Calu3 (cell line): Measurements from ENCODE around the gene SPO11. TPM values are rescaled to one million over a fixed set of nuclear protein-coding genes. Genes with fewer than 3 reads are reported as not detected.

Source experiments
- BruUV-seq: library from RNA; stranded (reverse); fragments of 400-500 nt; replicated peaks from 2 replicates; lab custom pipeline; 2021; lab: Mats Ljungman, UMichigan
- CTCF ChIA-PET: fragments of 300-600 bp; sonication (Branson Sonifier 250); formaldehyde crosslinking; loops from one replicate; lab custom pipeline; 2022; ENCODE audit warnings: antibody characterized with exemption; lab: Charles Lee
- DNase-seq: peaks from one replicate; pipeline ENCODE4 v3.0.0; 2022
- H3K27ac Mint-ChIP-seq: one replicate; pipeline ENCODE4 v1.8.0; 2022; ENCODE audit warnings: mixed read lengths; ENCODE audit not compliant: unreplicated experiment
- H3K27me3 Mint-ChIP-seq: one replicate; pipeline ENCODE4 v1.8.0; 2022; ENCODE audit warnings: mixed read lengths; ENCODE audit not compliant: unreplicated experiment
- H3K36me3 Mint-ChIP-seq: one replicate; pipeline ENCODE4 v1.8.0; 2022; ENCODE audit warnings: mild to moderate bottlenecking, moderate library complexity, mixed read lengths; ENCODE audit not compliant: insufficient read depth, unreplicated experiment
- H3K4me1 Mint-ChIP-seq: one replicate; pipeline ENCODE4 v1.8.0; 2022; ENCODE audit warnings: mild to moderate bottlenecking, low read depth, mixed read lengths; ENCODE audit not compliant: unreplicated experiment
- H3K4me3 Mint-ChIP-seq: one replicate; pipeline ENCODE4 v1.8.0; 2022; ENCODE audit warnings: mild to moderate bottlenecking, low read depth, moderate library complexity, mixed read lengths; ENCODE audit not compliant: unreplicated experiment
- H3K9me3 Mint-ChIP-seq: one replicate; pipeline ENCODE4 v1.8.0; 2022; ENCODE audit warnings: low read depth, mixed read lengths; ENCODE audit not compliant: unreplicated experiment
- intact Hi-C: fragments of 100-400 bp; cut with micrococcal nuclease; formaldehyde crosslinking; loops from one replicate; pipeline ENCODE4 v1.10.0; 2022; ENCODE audit not compliant: unreplicated experiment
- total RNA-seq: library from RNA; stranded (reverse); gene quantifications from 2 replicates; pipeline ENCODE4 v1.2.3, GENCODE V29; 2022
- TF ChIP-seq, protein P1 (sequence below): fragments of 200-600 bp; IDR thresholded peaks from one replicate; pipeline ENCODE4 v1.8.0; 2022; ENCODE audit warnings: antibody characterized with exemption; ENCODE audit not compliant: unreplicated experiment

Gene SPO11
- total RNA-seq, 1 experiment from 2014 or later, result not detected

DNA sequence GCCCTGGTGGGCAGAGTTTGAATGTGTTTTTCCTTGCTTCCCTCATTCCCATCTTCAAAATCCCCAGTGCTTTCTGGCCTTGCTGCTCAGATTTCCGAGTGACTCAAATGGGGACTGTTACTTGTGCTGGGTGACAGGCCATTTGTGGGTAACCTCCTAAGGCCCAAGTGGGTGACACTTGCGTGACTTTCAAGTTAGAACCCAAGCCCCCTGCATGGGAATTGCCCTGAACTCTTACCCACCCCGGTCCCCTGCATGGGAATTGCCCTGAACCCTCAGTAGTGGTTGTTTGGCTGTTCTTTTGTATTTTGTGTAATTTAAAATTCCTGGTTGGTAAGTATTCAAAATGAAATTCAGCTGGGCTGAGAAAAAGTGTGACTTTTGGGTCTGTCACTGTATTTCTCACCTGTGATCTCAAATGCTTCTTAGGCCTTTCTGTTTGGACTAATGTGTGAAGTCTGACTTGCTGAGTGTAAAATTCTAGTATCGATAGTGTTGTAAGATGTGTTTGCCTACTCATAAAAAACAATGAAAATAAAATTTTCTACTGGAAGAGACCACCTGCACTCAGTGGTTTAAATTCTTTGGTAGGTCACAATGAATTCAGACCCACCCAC, 49.2 kb downstream of the SPO11 start:
- no TSS peak for BruUV-seq
- Mint-ChIP-seq H3K27me3 (no peaks in the 10 kb centered on the region), H3K9me3 (no peaks in the 10 kb centered on the region), H3K36me3 (peaks cover 49% of the 10 kb centered on the region), H3K4me1 (no peaks in the 10 kb centered on the region), H3K4me3 (no peak overlapping the region), H3K27ac (no peak overlapping the region)
- intact Hi-C loops, result no loop called here
- DNase-seq, result no peak
- CTCF ChIA-PET, result no interaction called here
- TF ChIP-seq, protein P1, sequence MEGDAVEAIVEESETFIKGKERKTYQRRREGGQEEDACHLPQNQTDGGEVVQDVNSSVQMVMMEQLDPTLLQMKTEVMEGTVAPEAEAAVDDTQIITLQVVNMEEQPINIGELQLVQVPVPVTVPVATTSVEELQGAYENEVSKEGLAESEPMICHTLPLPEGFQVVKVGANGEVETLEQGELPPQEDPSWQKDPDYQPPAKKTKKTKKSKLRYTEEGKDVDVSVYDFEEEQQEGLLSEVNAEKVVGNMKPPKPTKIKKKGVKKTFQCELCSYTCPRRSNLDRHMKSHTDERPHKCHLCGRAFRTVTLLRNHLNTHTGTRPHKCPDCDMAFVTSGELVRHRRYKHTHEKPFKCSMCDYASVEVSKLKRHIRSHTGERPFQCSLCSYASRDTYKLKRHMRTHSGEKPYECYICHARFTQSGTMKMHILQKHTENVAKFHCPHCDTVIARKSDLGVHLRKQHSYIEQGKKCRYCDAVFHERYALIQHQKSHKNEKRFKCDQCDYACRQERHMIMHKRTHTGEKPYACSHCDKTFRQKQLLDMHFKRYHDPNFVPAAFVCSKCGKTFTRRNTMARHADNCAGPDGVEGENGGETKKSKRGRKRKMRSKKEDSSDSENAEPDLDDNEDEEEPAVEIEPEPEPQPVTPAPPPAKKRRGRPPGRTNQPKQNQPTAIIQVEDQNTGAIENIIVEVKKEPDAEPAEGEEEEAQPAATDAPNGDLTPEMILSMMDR, result no peak

DNA sequence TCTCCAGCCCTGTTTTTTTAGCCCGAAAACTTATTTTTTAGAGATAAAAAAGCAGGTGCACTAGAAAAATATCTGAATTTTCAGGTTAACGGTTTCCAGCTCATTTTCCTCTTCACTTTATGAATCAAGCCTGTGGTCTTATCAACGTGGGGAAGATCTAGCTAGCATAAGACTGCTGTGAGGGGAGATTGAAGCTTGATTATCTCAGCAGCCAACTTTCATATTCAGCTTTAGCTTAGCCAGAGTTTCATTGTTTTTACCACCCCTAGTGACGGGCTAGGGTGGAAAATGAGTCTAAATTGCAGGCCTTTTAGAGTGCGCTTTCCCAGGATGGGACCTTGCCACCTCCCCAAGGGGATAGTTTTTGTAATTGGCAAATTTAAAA, 49.7 kb downstream of the SPO11 start:
- intact Hi-C loops, result no loop called here
- H3K27ac Mint-ChIP-seq, result no peak overlapping the region
- no peak overlapping the region for H3K4me3 Mint-ChIP-seq
- no peaks in the 10 kb centered on the region for H3K27me3 Mint-ChIP-seq
- TF ChIP-seq, protein P1, result no peak
- no TSS peak for BruUV-seq
- no peak for DNase-seq
- H3K9me3 Mint-ChIP-seq, result no peaks in the 10 kb centered on the region
- H3K4me1 Mint-ChIP-seq, result no peaks in the 10 kb centered on the region
- CTCF ChIA-PET, result no interaction called here
- H3K36me3 Mint-ChIP-seq, result peaks cover 49% of the 10 kb centered on the region

DNA sequence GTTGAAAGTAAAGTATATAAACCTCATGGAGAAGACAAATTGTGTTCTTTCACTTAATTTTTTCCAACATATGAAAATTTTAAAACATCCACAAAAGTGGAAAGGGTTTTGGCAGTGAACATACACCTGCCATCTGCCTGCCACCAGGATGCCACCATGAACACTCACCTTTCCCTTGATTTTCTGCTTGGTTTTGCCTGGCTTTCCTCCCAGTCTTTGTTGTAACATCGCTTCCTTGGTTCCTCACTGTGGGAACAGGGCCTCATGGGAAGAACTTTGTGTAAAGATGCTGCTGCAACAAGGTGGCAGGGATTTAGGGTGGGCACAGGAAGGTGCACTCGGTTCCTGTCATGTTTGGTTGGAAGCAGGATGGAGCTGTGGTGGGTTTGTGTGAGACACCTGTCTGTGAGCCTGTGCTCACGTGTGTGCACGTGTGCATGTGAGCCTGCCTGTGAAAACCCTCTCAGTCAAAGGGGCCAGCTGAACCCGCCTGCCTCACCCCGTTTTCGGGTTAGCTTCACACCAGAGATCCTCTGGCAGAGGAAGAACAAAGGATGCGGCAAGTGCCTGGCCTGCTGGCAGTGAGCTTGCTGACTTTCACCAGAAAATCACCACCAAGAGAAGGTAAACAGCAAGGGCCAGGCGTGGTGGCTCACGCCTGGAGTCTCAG, 50.6 kb downstream of the SPO11 start:
- H3K9me3 Mint-ChIP-seq, result no peaks in the 10 kb centered on the region
- CTCF ChIA-PET, result interaction anchor here (0.5 kb wide), 1 partner anchor 155 kb away, joined by 8 read pairs; no protein-coding TSS in a partner anchor
- DNase-seq, result no peak
- no peaks in the 10 kb centered on the region for H3K27me3 Mint-ChIP-seq
- no peak overlapping the region for H3K4me3 Mint-ChIP-seq
- peaks cover 46% of the 10 kb centered on the region for H3K36me3 Mint-ChIP-seq
- H3K27ac Mint-ChIP-seq, result no peak overlapping the region
- TF ChIP-seq, protein P1, result no peak
- intact Hi-C loops, result loop anchor here (10.0 kb wide), 1 partner anchor 215 kb away; no protein-coding TSS in a partner anchor
- no peaks in the 10 kb centered on the region for H3K4me1 Mint-ChIP-seq
- BruUV-seq, result no TSS peak

DNA sequence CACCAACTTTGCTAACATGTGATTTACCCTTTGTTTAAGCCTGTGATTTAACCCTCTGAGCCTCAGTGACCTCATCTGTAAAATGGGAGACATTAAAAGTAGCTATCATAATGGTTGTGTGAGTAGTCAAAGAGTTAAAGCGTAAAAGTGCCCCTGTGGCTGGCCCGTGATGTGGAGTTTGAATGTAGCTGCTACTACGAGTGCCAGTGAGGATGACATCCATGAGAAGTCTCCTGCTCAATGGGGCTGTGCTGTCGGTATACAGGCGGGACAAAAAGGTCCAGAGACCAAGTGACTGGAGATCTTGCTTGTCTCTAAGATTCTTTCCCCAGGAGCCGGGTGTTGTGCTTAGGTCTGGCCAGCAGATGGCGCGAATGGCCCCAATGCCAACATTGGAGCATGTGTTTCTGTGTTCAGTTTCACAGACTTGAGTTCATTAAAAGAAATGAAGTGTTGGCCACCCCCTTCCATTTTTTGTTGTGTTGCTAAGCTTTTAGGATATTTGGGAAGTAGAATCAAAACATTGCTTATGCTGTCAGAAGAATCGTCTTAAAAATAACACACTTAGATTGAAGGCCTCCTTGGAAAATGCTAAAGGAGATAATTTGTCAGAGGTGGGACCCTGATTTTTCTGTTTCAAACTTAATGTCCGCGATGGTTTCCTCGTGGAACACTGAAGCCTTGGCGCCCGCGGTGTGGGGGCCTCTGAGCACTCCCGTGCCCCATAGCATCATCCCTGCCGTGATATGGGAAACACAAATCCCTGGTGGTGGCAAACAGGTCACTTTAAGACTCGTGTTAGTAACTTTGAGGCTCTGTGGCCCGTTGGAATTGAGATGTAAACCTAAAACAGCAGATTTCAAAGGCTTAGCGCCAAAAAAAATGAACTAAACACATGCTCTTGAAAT, 52.2 kb downstream of the SPO11 start:
- TSS peak; percentile 4 for BruUV-seq
- Mint-ChIP-seq H3K36me3 (peaks cover 33% of the 10 kb centered on the region), H3K4me1 (no peaks in the 10 kb centered on the region), H3K27me3 (no peaks in the 10 kb centered on the region), H3K27ac (no peak overlapping the region), H3K9me3 (no peaks in the 10 kb centered on the region), H3K4me3 (no peak overlapping the region)
- peak; percentile 91 for DNase-seq
- CTCF ChIA-PET, result interaction anchor here (0.6 to 1.4 kb wide), 3 partner anchors 114 to 1835 kb away, joined by 3 to 6 read pairs (median 4); no protein-coding TSS in a partner anchor
- TF ChIP-seq, protein P1, result peak; percentile 98
- intact Hi-C loops, result loop anchor here (1.0 to 10.0 kb wide), 3 partner anchors 37 to 213 kb away; no protein-coding TSS in a partner anchor
